GM20431 (cell line): ENCODE results near the gene LY6G6F.

ENCODE experiments used
- in situ Hi-C: fragments of 300-500 bp; cut with MseI, MboI; formaldehyde crosslinking; loops from one replicate; pipeline ENCODE4 v1.15.0; 2020; ENCODE audit warnings: low sequenced_read_pairs; ENCODE audit not compliant: unreplicated experiment

The LY6G6F gene, protein sequence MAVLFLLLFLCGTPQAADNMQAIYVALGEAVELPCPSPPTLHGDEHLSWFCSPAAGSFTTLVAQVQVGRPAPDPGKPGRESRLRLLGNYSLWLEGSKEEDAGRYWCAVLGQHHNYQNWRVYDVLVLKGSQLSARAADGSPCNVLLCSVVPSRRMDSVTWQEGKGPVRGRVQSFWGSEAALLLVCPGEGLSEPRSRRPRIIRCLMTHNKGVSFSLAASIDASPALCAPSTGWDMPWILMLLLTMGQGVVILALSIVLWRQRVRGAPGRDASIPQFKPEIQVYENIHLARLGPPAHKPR

DNA sequence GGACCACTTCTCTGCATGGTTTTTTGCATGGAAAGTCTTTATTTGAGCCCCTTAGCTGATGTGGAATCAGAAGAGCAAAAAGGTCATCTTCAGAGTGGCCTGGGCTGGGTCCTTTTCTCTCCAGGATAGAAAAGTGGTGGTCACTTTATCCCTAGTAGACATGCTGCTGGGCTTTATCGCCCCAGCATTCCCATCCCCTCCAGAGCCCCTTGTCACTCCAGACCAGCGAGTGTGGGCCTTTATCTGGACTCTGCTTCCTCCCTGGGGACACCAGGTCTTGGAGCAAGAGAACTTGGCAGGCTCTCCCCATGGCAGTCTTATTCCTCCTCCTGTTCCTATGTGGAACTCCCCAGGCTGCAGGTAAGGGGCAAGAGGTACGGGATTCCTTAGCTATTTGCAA lies at the start of gene LY6G6F:
Gene LY6G6F (plus strand): TSS at position 268 of the 400 bp plus-strand sequence. CDS start 41 bp downstream, at position 309.
- in situ Hi-C loops: no loop called here

DNA sequence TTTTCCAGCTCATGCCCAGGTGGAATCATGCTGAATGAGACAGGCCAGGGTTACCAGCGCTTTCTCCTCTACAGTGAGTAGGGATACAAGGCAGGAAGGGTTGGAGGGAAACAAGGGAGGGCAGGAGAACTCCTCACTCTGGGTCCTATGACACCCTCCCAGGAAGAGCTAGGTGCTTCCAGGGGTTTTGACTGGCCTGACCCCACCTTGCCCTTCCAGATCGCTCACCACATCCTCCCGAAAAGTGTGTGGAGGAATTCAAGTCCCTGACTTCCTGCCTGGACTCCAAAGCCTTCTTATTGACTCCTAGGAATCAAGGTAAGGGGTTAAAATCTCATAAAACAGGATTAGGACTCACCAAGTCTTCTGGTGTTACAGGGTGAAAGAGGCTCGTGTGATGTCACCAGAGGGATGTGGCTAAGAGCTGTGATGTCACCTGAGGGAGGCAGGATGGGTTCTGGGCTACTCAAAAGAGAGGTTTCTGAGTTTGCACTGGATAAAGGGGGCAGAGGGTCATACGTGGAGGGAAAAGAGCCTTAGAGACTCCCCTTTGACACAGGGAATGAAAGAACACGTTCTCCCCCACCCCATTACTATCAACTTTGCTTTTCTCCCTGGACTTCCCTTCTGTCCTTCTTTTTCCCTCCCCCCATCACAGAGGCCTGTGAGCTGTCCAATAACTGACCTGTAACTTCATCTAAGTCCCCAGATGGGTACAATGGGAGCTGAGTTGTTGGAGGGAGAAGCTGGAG lies 49.1 kb upstream of the LY6G6F start:
- in situ Hi-C loops: no loop called here

DNA sequence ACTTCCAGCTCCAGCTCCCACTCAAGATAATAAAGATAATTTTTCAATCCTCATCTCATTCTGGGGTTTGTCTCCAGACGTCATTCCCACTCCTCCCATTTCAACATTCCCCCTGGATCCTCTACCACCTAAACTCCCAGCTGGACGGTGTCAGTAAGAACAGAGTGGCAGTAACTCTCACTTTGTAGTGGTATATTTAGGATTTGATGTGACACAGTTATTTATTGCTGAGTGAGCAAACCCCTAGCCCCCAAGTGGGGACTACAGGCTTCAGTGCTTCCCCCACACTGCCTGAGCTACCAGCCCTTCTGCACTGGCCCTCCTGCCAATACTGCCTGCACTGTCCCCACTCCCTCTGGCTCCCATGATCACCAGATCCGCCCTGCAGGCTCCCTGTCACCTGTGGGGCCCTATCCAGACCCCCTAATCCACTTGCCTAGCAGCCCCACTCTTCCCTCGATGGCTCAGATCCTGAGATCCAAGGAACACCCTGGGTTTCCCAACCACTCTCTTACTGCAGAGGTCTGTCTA lies 48.4 kb upstream of the LY6G6F start:
- in situ Hi-C loops: no loop called here

DNA sequence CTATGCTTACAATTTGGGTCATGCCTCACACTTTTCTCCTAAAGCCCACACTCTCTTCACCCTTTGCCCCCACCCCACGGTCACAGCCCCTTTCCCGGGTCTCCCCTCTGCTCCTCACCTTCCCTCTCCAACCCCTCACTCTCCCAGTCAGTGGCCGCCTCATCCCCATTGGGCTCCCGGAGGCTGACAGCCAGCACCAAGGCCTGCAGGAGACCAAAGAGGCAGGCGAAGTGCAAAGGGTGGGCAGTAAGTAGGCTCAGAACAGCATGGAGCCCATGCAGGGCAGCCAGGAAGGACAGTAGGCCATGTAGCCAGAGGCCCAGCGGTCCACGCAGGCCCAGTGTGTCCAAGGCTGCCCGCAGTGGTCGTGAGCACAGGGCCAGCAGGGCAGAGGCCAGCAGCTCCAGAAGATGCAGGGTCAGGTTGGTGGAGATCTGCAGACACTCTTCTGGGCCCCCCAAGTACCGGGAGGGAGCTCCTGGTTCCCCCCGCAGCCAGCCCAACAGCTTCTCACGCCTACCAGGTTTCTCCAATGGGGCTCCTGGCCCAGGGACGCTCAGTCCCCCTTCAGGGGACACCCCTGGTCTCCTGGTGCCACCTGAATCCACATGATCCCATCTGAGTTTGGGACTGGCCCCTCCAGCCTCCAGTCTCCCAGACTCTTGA lies 47.5 kb upstream of the LY6G6F start:
- in situ Hi-C loops: no loop called here

DNA sequence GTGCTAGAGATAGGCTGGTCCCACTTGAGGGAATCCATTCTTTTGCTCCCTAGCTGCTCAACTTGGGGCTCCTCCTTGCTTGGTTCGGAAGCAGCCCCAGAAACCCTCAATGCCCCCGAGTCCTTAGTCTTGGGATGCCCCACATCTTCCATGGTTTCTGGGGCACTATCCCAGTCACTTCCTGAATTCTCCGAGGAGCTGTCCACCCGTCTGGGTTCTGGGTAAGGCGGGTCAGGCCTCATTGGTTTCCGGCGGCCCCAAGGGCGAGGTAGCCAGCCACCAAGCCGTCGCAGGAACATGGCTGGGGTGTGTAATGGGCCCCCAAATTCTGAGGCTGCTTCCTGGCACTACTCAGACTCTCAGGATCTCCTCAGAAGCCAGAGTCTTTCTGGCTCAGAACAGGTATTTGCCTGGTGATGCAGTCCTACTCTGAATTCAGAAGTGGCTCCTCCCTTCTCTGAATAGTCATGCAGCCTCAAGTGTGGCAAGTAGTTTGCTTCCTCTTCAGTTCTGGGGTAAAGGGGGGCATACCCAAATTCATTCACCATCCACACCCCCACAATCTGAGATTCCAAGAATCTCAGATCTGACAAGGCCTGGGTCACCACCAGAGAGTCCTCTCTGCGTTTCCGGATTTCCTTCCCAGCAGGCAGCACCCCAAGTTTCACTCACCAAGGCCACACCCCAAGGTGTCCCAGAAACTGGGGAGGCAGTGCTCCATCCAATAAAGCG lies 46.9 kb upstream of the LY6G6F start:
- in situ Hi-C loops: no loop called here

DNA sequence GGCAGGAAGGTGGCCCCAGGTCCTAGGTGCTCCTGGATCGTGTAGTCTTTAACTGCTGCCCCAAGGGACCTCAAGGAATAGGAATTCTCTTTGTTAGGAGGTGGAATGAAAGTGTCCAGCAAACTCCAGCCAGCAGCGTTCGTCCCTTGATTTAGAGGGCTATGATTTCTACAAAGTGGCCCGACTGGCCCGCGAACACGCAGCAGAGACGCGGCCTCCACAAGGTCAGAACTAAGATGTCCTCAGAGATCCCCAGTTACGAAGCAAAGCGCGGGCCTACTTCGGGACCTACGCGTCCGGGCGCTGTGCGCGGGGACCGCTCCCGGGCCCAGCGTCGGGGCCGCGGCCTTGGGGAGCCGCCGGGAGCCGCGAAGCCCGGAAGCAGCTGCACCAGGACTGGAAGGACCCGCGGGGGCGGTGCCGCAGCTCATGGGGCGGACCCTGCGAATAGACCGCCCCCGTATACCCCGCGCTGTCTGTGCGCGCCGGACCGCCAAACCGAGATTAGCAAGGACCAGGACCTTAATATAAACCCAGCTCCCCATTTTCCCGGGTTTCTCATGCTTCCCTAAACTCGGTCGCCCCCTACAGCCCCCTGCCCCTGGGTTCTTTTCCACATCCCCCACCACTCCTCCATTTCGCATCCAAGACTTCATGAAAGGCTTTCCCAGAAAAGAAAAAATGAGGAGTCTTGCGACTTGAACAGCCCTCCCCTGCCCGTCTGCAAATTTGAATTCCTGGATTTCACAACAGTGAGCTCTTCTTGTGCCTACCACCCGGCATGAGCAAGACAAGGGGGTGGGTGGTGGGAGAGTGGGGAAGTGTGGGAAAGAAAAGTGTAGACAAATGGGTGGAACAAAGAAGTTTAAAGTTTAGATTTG lies 46.0 kb upstream of the LY6G6F start, which contains the start of gene C6orf47:
Gene C6orf47 (minus strand): TSS at position 398 of the 881 bp plus-strand sequence. CDS start 831 bp downstream, outside the sequence.
- in situ Hi-C loops: no loop called here

DNA sequence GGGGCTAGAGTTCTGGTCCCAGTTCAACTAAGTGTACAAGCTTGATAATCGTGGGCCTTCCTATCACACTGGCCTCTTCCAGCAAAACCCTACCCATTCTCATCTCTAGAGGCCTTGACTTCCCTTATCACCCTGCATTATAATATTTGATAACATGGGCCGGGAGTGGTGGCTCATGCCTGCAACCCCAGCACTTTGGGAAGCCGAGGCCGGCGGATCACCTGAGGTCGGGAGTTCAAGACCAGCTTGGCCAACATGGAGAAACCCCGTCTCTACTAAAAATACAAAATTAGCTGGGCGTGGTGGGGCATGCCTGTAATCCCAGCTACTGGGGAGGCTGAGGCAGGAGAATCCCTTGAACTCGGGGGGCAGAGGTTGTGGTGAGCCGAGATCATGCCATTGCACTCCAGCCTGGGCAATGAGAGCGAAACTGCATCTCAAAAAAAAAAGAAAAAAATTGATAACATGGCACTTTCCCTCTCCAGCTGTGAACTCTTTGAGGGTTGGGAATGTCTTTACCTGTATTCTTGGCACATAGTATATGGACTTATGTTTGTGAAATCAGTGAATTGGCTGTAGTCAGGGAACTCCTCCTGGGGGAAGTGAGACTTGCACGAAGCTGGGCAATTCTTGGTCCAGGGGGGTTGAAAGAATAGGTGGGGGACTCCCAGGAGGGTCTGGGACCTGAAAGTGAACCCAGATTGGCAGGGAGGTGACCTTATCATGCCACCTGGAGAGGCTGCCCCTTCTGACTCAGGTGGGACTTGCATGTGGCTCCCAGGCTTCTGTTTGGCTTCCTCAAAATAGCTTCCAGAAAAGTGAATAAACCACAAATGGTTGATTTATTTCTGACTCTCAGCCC lies 45.2 kb upstream of the LY6G6F start:
- in situ Hi-C loops: no loop called here

DNA sequence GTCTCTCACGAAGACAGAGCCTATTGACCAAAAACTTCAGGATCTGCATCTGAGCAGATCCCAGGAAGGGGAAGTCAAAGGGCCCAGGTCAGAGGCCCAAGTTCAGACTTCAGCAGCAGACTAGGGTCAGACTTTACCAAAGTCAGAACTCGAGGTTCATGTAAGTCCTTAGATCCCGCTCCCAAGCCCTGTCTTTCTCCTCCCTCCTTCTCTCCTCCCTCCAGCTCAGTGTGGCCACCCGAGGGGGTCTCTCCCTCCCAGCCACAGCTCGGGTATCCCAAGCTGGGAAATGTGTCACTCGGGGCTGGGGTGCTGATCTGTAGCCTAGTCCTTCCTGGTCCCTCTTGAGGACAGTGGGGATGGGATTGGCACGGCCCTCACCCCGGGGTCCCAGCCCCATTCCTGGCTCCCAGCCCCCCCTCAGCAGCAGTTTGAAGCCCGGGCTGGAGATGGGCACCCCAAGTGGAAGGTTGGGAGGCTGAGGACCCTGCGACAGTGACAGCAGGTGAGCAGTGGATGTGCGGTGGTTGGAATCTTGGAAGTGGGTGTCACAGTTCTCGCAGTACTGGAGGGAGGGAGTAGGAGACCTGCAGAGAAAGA lies 44.4 kb upstream of the LY6G6F start:
- in situ Hi-C loops: no loop called here

DNA sequence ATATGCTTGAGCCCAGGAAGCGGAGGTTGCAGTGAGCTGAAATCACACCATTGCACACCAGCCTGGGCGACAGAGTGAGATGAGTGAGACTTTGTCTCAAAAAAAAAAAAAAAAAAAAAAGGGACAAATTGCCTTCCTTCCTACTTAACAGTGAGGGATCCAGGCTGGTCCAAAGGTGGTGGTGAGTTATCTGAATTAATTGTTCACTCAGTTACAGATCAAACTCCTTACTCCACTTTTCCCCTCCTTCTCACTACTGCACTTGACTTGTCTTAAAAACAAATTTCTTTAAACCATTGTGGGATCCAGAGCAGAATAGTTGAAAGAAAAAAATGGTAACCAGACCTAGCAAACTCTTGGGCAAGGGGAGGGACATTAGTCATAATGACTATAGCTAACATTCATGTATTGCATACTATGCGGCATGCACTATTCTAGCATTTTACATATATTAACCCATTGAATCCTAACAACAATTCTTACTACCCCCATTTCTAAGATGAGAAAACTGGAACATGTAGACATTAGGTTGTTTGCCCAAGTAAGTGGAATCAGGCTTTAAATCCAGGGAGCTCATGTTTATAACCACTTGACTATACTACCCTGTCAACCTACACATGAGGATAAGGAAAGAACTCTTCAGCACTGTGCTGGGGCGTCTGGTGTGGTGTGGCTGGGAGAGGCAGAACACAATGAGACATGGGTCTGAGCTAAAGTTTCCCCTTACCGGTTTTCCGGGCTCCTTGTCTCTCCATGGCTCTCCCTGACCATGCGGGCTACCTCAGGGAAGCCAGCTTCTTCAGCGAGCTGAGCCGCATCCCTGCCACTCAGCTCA lies 43.3 kb upstream of the LY6G6F start:
- in situ Hi-C loops: no loop called here

DNA sequence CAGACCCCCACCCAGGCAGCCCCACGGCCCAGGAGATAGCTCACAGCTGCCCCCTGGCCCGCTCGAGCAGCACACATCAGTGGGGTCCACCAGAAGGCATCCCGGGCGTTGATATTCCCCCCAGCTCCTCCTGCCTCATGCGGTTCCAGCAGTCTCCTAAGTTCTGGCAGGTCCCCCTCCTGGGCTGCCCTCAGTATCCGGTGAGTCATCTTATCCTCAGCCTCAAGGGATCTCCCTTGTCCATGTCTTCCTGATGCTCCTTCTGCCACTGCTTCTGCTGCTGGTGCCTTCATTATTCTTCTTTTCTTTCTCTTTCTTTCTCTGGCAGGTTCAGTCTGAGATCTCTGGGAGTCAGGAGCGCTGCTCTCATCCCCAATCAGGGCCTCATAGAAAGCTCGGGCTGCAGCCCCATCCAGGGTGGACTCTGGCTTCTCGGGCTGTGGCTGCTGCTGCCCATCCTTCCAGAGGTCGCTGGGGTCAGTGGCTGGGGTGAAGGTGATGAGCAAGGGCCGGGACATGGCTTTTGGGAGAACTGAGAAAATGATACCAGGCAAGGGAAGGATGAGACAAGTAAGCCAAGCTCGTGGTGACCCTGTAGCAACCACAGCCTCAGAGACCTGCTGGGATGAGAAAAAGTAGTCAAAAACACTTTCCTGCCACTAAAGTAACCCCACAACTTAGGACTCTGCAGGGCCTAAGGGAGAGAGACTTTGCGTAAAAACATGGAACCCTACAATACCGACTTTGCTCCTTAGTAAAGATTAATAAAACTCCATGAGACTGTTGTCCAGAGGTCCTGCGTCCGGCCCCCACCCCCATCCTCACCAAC lies 42.5 kb upstream of the LY6G6F start:
- in situ Hi-C loops: no loop called here

DNA sequence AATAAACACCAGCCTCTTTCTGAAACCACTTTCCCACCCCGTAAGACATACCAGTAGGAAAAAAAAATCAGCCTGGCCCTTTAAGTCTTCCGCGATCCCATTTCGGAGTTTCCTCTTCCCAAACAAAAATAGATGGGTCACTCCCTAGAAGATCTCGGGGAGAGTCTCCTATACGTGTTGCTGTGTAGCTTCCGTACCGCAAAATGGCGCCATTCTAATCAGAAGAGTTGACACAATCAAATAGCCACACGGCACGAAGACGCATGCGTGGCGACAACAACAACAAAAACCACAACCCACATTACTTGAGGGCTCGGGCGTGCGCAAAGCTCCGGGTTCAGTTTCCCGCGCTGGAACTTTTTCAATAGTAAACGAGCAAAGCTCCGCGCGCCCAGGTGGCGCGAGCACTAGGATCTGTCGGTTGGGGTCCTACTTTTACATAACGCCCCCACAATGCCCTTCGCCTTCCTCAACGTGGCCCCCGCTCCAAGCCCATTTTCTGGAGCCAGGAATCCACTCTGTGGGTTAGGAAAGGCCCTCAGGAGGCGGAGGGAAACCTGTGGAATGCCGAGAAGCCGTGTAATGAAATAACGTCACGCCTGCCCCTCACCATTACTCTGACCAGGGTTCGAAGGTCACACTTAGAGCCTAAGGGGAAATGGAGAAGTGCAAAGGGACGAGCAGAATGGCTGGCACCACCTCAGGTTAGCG lies 41.7 kb upstream of the LY6G6F start, which contains the start of gene GPANK1:
Gene GPANK1 (minus strand): TSS at position 208 of the 711 bp plus-strand sequence. CDS start 519 bp downstream, outside the sequence.
- in situ Hi-C loops: no loop called here

DNA sequence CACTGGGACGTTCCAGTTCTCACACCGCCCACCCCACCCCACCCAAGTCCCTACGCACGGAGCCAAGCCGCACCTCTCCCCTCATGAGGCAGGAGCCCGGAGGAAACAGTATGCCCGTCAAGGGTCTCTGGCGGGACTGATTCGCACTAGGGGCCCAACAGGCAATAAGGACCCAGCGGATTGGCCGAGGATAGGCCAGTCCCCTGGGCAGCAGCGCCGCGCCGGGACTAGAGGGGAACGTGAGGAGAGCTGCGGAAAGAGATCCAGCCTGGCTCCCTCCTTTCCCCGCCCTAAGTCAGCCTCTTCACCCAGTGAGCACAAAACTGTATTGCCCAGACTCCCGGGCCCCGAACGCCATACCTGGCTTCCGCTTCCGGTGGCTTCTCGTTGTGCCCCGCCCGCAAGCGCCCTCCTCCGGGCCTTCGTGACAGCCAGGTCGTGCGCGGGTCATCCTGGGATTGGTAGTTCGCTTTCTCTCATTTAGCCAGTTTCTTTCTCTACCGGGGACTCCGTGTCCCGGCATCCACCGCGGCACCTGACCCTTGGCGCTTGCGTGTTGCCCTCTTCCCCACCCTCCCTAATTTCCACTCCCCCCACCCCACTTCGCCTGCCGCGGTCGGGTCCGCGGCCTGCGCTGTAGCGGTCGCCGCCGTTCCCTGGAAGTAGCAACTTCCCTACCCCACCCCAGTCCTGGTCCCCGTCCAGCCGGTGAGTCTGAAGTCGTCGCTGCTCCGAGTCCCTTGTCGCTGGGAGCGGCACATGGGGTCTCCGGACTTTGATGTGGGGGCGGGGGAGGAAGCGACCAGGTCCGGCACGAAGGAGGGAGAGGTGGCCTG lies 40.9 kb upstream of the LY6G6F start, which contains the start of gene CSNK2B:
Gene CSNK2B (plus strand): TSS at position 580 of the 836 bp plus-strand sequence. CDS start 752 bp downstream, outside the sequence.
- in situ Hi-C loops: no loop called here

DNA sequence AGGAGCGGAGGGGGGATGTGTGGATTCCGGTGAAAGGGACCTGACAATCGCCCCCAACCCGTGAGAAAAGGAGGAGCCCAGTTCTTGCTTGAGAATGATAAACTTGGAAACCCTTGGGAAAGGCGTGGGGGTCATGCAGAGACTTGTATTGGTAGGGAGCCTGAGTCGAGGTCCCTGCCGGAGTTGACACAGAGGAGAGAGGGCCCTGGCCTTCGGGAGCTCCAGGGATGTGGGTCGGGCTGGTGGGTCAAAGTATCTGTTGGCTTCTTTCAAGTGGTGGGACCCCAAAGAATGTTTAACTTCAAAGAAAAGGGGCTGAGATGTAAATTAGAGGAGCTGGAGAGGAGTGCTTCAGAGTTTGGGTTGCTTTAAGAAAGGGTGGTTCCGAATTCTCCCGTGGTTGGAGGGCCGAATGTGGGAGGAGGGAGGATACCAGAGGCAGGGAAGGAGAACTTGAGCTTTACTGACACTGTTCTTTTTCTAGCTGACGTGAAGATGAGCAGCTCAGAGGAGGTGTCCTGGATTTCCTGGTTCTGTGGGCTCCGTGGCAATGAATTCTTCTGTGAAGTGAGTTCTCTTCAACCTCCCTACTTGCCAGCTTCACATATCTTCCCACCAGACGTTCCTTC lies 40.2 kb upstream of the LY6G6F start:
- in situ Hi-C loops: no loop called here

DNA sequence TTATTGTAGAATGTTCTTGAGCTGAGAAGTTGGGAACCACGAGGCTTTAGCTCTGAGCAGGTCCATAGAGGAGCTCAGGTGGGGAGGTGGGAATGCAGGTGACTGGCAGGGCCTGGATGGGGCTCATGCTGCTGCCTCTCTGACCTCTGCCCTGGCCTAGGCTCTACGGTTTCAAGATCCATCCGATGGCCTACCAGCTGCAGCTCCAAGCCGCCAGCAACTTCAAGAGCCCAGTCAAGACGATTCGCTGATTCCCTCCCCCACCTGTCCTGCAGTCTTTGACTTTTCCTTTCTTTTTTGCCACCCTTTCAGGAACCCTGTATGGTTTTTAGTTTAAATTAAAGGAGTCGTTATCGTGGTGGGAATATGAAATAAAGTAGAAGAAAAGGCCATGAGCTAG lies 37.0 kb upstream of the LY6G6F start, which contains the start of gene LY6G5B:
Gene LY6G5B (plus strand): TSS at position 301 of the 400 bp plus-strand sequence. CDS start 975 bp downstream, outside the sequence.
- in situ Hi-C loops: no loop called here
